H1 (cell line): ENCODE measurements around the gene UNK. TPM values are rescaled to one million over a fixed set of nuclear protein-coding genes. Genes with fewer than 3 reads are reported as not detected.

Source experiments
- ATF2 ChIP-seq: IDR thresholded peaks from 2 replicates; pipeline ENCODE4 v1.6.1; 2012; ENCODE audit warnings: low read length, inconsistent platforms
- CBX8 ChIP-seq: fragments of 300-800, 300-1000 bp; sonication (generic); IDR thresholded peaks from 2 replicates; pipeline ENCODE4 v1.7.1; 2016; ENCODE audit warnings: low read depth, low read length, borderline replicate concordance
- CHD2 ChIP-seq: IDR thresholded peaks from 2 replicates; pipeline ENCODE4 v1.6.1; 2012; ENCODE audit warnings: low read length, improper control_type of control experiment
- CHD7 ChIP-seq: fragments of 300-600 bp; sonication (generic); IDR thresholded peaks from 2 replicates; pipeline ENCODE4 v1.7.1; 2012; ENCODE audit warnings: low read length, moderate library complexity, mild to moderate bottlenecking, inconsistent platforms; ENCODE audit not compliant: insufficient replicate concordance
- GABPA ChIP-seq: IDR thresholded peaks from 2 replicates; pipeline ENCODE4 v1.6.1; 2011; ENCODE audit warnings: mild to moderate bottlenecking, low read length, moderate library complexity, borderline replicate concordance; ENCODE audit not compliant: insufficient read depth
- NRF1 ChIP-seq: IDR thresholded peaks from 2 replicates; pipeline ENCODE4 v1.6.1; 2011; ENCODE audit warnings: mild to moderate bottlenecking, low read depth, low read length, improper control_type of control experiment
- SIX5 ChIP-seq: IDR thresholded peaks from 2 replicates; pipeline ENCODE4 v1.6.1; 2011; ENCODE audit warnings: mild to moderate bottlenecking, low read depth, low read length
- SP1 ChIP-seq: IDR thresholded peaks from 2 replicates; pipeline ENCODE4 v1.6.1; 2011; ENCODE audit warnings: low read depth, low read length
- TAF1 ChIP-seq: IDR thresholded peaks from 2 replicates; pipeline ENCODE4 v1.6.1; 2011; ENCODE audit warnings: mild to moderate bottlenecking, low read depth, low read length
- polyA plus RNA-seq, 7 experiments: library from polyadenylated mRNA; depleted of rRNA in 3 of 7; stranded (reverse) in 5 of 7; unstranded in 2 of 7; fragments of >200 nt in 5 of 7; fragments of 200-250 nt in 2 of 7; gene quantifications; 1 replicate in 5 of 7; 2 replicates in 1 of 7; 4 replicates in 1 of 7; pipeline versions ENCODE4 v1.2.1 to v1.2.3, GENCODE V29; 2011 to 2013; ENCODE audit warnings: missing spikeins in 2 of 7, mixed read lengths in 2 of 7
- total RNA-seq: library from RNA; stranded (reverse); fragmentation: NEBNext Ultra II Directional; extraction: Animal tissue kit (Norgen Biotek cat#: 25700); gene quantifications from 2 replicates; pipeline ENCODE4 v1.2.1, GENCODE V29; 2021

The UNK gene
- total and polyA plus RNA-seq, 2 of the 8 experiments (the other 6 are each of a cell fraction or from before 2014, with no cell fraction given) = 24.2 to 33.3 TPM

- TF ChIP-seq CHD7 (no peak), CHD2 (no peak), ATF2 (no peak), GABPA (no peak), NRF1 (no peak), CBX8 (no peak), SIX5 (no peak), TAF1 (no peak), SP1 (no peak)
These were observed 50.5 kb downstream of the UNK start (continued) for GRCh38 chr17:75834928-75835653.
